Left ventricle myocardium inferior (tissue), 1 donor: ENCODE data around the gene RARB. TPM values are rescaled to one million over a fixed set of nuclear protein-coding genes. Genes with fewer than 3 reads are reported as not detected.

ENCODE experiments used
- DNase-seq: peaks from one replicate; pipeline ENCODE4 v3.0.0-alpha.2; 2020
- H3K27ac ChIP-seq: fragments of 200-600 bp; replicated peaks from 2 replicates; pipeline ENCODE4 v1.8.0; 2021
- H3K27me3 ChIP-seq: fragments of 200-600 bp; 2 replicates; pipeline ENCODE4 v1.8.0; 2021; ENCODE audit warnings: low read depth
- H3K36me3 ChIP-seq: fragments of 200-600 bp; 2 replicates; pipeline ENCODE4 v1.8.0; 2021
- H3K4me1 ChIP-seq: fragments of 200-600 bp; 2 replicates; pipeline ENCODE4 v1.8.0; 2021
- H3K4me3 ChIP-seq: fragments of 200-600 bp; 2 replicates; pipeline ENCODE4 v1.8.0; 2021; ENCODE audit warnings: mild to moderate bottlenecking, moderate library complexity
- H3K9me3 ChIP-seq: fragments of 200-600 bp; replicated peaks from 2 replicates; pipeline ENCODE4 v1.8.0; 2021
- intact Hi-C: fragments of 100-400 bp; cut with micrococcal nuclease; formaldehyde crosslinking; loops from one replicate; pipeline ENCODE4 v1.11.0; 2022
- total RNA-seq: library from RNA; stranded (reverse); fragmentation: NEBNext Ultra II Directional; extraction: Animal tissue kit (Norgen Biotek cat#: 25700); gene quantifications from one replicate; pipeline ENCODE4 v1.2.1, GENCODE V29; 2021
- TF ChIP-seq, protein P1 (sequence below): fragments of 200-600 bp; IDR thresholded peaks from 2 replicates; pipeline ENCODE4 v1.8.0; 2021; ENCODE audit warnings: antibody characterized with exemption, mild to moderate bottlenecking, borderline replicate concordance
- donor health status: DM: no; HTN: yes; CAD: no; lungs with severe emphysema.

Gene RARB
- total RNA-seq, 1 donor from 2014 or later = 15.6 TPM

DNA sequence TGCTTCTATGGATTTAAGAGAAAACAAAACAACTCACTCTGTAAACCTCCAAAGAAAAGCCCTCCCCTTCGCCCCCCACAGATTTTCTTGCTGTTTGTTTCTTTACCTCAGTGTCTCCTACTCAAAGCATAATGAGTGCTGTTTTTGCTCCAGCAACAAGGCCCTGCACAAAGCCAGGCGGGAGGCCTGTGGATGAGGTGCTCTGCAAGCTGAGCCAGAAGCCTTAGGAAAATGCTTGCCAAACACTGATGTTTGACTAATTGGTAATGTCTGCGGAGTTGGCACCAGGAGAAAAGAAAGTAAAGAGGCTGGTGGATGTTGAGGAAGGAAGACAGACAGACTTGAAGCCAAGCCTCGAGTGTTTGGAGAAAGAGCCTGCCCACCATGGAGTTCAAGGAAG, 99.7 kb downstream of the RARB start:
- Histone ChIP-seq H3K9me3 (peaks cover 17% of the 10 kb centered on the region), H3K4me1 (peaks cover 55% of the 10 kb centered on the region), H3K27me3 (no peaks in the 10 kb centered on the region), H3K4me3 (no peak overlapping the region), H3K27ac (peak overlapping the region; percentile 21), H3K36me3 (peaks cover 18% of the 10 kb centered on the region)
- intact Hi-C loops = no loop called here
- DNase-seq = no peak
- TF ChIP-seq, protein P1, sequence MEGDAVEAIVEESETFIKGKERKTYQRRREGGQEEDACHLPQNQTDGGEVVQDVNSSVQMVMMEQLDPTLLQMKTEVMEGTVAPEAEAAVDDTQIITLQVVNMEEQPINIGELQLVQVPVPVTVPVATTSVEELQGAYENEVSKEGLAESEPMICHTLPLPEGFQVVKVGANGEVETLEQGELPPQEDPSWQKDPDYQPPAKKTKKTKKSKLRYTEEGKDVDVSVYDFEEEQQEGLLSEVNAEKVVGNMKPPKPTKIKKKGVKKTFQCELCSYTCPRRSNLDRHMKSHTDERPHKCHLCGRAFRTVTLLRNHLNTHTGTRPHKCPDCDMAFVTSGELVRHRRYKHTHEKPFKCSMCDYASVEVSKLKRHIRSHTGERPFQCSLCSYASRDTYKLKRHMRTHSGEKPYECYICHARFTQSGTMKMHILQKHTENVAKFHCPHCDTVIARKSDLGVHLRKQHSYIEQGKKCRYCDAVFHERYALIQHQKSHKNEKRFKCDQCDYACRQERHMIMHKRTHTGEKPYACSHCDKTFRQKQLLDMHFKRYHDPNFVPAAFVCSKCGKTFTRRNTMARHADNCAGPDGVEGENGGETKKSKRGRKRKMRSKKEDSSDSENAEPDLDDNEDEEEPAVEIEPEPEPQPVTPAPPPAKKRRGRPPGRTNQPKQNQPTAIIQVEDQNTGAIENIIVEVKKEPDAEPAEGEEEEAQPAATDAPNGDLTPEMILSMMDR = no peak

DNA sequence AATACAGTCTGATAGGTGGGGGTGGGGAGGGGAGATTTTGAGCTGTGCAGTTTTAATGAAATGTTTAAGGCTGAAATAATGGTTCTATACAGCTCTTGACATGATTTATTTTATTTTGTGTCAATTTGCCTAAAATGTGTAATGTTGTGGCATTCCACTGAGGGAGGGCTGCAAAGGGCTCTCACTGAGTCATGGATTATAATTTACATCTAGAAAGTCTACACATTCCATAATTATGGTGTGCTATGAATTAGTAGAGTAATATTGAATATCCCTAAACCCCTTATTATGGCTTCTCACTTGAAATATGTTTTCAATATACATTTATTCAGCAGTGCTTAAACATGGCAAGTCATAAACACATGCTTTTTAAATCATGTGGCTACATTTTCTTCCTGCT, 103.9 kb downstream of the RARB start:
- Histone ChIP-seq H3K4me3 (no peak overlapping the region), H3K27me3 (no peaks in the 10 kb centered on the region), H3K36me3 (peaks cover 18% of the 10 kb centered on the region), H3K9me3 (peaks cover 20% of the 10 kb centered on the region), H3K4me1 (peaks cover 43% of the 10 kb centered on the region), H3K27ac (no peak overlapping the region)
- intact Hi-C loops = no loop called here
- DNase-seq = no peak
- TF ChIP-seq, protein P1 = no peak

DNA sequence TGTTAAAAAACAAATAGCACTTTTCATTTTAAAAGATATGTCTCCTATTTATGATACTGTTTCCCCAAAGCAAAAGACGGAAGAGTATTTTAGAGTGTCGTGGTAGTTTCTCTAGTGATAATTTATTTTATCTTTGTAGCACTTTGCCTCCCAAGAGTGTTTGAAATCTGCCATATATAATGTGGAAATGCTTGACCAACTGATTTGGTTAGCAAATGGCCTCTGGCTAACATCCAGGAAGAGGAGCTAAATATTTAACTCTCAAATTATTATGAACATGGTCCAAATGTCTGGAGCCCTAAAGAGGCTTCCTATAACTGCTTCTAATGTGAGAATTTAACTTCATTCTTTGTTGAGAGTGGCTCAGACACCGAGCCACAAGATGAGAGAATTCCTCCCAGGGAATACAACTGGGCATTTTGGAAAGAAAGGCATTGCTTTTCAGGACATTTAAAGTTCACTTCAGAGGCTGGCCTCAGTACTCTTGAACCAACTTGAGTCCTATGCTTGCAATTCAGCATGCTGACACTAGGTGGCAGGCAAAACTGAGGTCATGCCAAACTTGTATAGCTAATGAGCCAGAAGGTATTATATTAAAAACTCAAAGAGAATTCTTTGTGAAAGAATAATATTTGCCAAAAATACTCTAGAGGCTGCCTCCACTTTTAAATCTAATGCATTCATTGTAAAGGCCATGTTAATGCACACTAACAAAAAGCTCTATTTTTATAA, 104.5 kb downstream of the RARB start:
- Histone ChIP-seq H3K9me3 (peaks cover 20% of the 10 kb centered on the region), H3K27ac (no peak overlapping the region), H3K36me3 (peaks cover 18% of the 10 kb centered on the region), H3K4me3 (no peak overlapping the region), H3K4me1 (peaks cover 37% of the 10 kb centered on the region), H3K27me3 (no peaks in the 10 kb centered on the region)
- no peak for DNase-seq
- intact Hi-C loops = no loop called here
- TF ChIP-seq, protein P1 = peak; percentile 59

DNA sequence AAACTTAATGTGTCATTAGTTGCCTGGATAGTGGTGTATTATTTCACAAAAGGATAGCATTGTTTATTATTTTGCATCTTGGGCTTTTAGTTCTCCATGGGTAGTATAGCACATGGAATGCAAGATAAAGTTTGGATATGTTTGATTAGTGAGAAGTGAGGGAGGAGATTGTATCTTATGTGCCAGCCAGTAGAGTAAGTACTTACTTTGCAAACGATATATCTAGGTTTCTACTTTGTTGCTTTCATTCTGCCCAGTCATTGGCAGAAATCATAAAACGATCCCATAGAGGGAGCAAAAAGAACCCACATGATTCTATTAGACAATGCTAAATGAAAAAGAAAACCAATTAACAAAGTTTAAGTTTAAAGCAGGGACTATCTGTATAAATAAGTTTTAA, 105.3 kb downstream of the RARB start:
- peaks cover 36% of the 10 kb centered on the region for H3K4me1 ChIP-seq
- intact Hi-C loops = no loop called here
- H3K9me3 ChIP-seq = peaks cover 20% of the 10 kb centered on the region
- H3K36me3 ChIP-seq = peaks cover 13% of the 10 kb centered on the region
- H3K4me3 ChIP-seq = no peak overlapping the region
- H3K27me3 ChIP-seq = no peaks in the 10 kb centered on the region
- H3K27ac ChIP-seq = no peak overlapping the region
- DNase-seq = no peak
- TF ChIP-seq, protein P1 = no peak

DNA sequence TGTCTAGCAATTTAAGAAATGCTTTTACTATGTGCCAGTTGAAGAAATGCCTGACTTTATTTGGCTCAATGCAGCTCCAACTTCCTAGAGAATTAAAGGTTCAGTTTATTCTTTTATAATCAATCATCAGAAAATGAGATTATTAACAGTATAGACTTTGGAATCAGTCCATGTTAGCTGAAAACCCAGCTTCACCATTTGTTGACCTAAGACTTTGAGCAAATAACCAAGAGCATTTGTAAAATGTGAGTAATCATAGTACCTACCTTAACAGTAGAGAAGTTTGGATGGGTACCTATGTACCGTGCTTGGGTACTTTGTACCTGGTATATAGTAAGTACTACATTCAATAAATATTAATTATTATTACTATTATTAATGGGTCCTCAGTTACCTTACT, 105.9 kb downstream of the RARB start:
- peaks cover 42% of the 10 kb centered on the region for H3K4me1 ChIP-seq
- intact Hi-C loops = no loop called here
- H3K27me3 ChIP-seq = no peaks in the 10 kb centered on the region
- H3K36me3 ChIP-seq = peaks cover 10% of the 10 kb centered on the region
- TF ChIP-seq, protein P1 = no peak
- H3K4me3 ChIP-seq = no peak overlapping the region
- H3K27ac ChIP-seq = no peak overlapping the region
- DNase-seq = no peak
- H3K9me3 ChIP-seq = peaks cover 20% of the 10 kb centered on the region
